GM12891 (cell line): ENCODE data around the gene WNK4.
"Not testable (repeated sequence)": the region's sequence is repeated elsewhere in the genome, so short reads cannot be mapped to it uniquely, and the experiment has no call there.

Source experiments
- DNase-seq: peaks from one replicate; pipeline ENCODE4 v3.0.0; 2011; ENCODE audit warnings: low spot score; ENCODE audit not compliant: insufficient read length
- FAIRE-seq: peaks from 2 replicates; lab custom pipeline; 2011; peaks lifted over from hg19 to GRCh38; lab: Jason Lieb, UNC
- PAX5 ChIP-seq: IDR thresholded peaks from 2 replicates; pipeline ENCODE4 v1.6.1; 2011; ENCODE audit warnings: low read length, moderate library complexity, mild to moderate bottlenecking; ENCODE audit not compliant: insufficient read depth, severe bottlenecking
- POLR2A ChIP-seq: IDR thresholded peaks from 2 replicates; pipeline ENCODE4 v1.6.1; 2011; ENCODE audit warnings: low read depth, low read length, control low read depth
- POLR2AphosphoS5 ChIP-seq: IDR thresholded peaks from 2 replicates; pipeline ENCODE4 v1.6.1; 2011; ENCODE audit warnings: low read depth, low read length, control low read depth
- POU2F2 ChIP-seq: IDR thresholded peaks from 2 replicates; pipeline ENCODE4 v1.6.1; 2011; ENCODE audit warnings: low read depth, mild to moderate bottlenecking, control low read depth, low read length, moderate library complexity
- SPI1 ChIP-seq: IDR thresholded peaks from 2 replicates; pipeline ENCODE4 v1.6.1; 2011; ENCODE audit warnings: low read depth, low read length, control low read depth
- TAF1 ChIP-seq: IDR thresholded peaks from 2 replicates; pipeline ENCODE4 v1.6.1; 2011; ENCODE audit warnings: low read depth, low read length, control low read depth

Gene WNK4

DNA sequence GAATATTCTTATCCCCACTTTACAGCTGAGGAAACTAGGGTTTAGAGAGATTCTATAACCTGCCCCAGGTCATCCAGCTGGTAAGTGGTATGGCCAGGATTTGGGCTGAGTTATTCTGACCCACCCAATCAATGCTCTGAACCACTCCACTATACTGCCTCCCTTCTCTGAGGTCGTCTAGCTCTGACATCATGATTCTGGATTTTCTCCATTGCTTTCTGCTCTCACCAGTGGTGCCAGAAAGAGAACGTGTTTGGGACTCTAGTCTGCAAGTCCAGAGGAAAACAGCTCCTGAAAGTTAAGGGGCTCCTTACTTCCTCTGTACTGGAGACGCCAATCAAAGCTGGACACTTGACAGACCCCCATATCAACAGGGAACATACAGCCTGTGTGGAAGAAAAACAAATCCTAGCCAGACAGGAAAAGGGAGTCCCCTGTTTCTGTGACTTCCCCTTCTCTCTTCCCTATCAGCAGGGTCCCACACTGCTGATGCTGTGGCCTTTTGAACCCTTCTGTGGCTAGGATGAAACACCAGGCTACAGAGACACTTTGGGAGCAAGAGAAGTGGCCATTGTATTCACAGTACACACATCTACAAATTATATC lies 29.6 kb upstream of the WNK4 start:
- DNase-seq (no peak), FAIRE-seq (no peak)
- no peak for TF ChIP-seq POLR2AphosphoS5
- no peak for TF ChIP-seq POU2F2
- TF ChIP-seq PAX5, result no peak
- no peak for TF ChIP-seq SPI1
- no peak for TF ChIP-seq TAF1
- no peak for TF ChIP-seq POLR2A

DNA sequence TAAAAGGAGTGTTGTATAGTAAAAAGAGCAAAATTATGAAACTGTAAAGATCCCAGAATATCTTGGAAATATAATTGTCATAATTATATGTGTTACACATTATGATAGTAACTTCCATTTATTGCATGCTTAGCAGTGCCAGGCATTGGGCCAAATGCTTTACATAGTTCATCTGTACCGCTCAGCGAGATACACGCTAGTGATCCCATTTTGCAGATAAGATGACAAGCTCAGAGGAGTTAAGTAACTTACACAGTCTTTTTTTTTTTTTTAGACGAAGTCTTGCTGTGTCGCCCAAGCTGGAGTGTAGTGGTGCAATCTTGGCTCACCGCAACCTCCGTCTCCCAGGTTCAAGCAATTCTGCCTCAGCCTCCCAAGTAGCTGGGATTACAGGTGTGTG lies 28.8 kb upstream of the WNK4 start:
- no peak for FAIRE-seq
- no peak for TF ChIP-seq POLR2AphosphoS5
- TF ChIP-seq PAX5, result no peak
- no peak for TF ChIP-seq TAF1
- TF ChIP-seq SPI1, result no peak
- no peak for TF ChIP-seq POLR2A
- TF ChIP-seq POU2F2, result no peak

GRCh38 chr17:42754782-42755181 lies 25.6 kb upstream of the WNK4 start:
- no peak for FAIRE-seq
- DNase-seq, result no peak
- TF ChIP-seq TAF1, result no peak
- no peak for TF ChIP-seq POLR2AphosphoS5
- TF ChIP-seq POU2F2, result no peak
- TF ChIP-seq SPI1, result no peak
- no peak for TF ChIP-seq POLR2A
- TF ChIP-seq PAX5, result no peak

More for the DNA sequence above, 28.8 kb upstream of the WNK4 start:
- no peak for DNase-seq

- FAIRE-seq (peak; percentile 80), DNase-seq (no peak)
- TF ChIP-seq TAF1, result no peak
- TF ChIP-seq POLR2A, result no peak
- TF ChIP-seq PAX5, result no peak
- TF ChIP-seq POU2F2, result no peak
- peak; percentile 81 for TF ChIP-seq SPI1
- no peak for TF ChIP-seq POLR2AphosphoS5
Measured at GRCh38 chr17:42759982-42760651, 20.3 kb upstream of the WNK4 start.

GRCh38 chr17:42760652-42761581 lies 19.5 kb upstream of the WNK4 start, which contains the start of gene RAMP2:
RAMP2 (plus strand) TSS chr17:42761227; CDS start chr17:42761262, 35 bp downstream.
- no peak for DNase-seq
- peak; percentile 20 for FAIRE-seq
- TF ChIP-seq POLR2A, result no peak
- TF ChIP-seq TAF1, result no peak
- TF ChIP-seq POLR2AphosphoS5, result no peak
- TF ChIP-seq SPI1, result no peak
- no peak for TF ChIP-seq POU2F2
- TF ChIP-seq PAX5, result no peak

- FAIRE-seq (no peak), DNase-seq (no peak)
- TF ChIP-seq POU2F2, result no peak
- no peak for TF ChIP-seq TAF1
- no peak for TF ChIP-seq POLR2A
- TF ChIP-seq PAX5, result no peak
- TF ChIP-seq SPI1, result no peak
Measured at GRCh38 chr17:42761638-42762037, 18.8 kb upstream of the WNK4 start.

- no peak for FAIRE-seq
- no peak for DNase-seq
Measured at GRCh38 chr17:42766124-42766523, 14.3 kb upstream of the WNK4 start.

DNA sequence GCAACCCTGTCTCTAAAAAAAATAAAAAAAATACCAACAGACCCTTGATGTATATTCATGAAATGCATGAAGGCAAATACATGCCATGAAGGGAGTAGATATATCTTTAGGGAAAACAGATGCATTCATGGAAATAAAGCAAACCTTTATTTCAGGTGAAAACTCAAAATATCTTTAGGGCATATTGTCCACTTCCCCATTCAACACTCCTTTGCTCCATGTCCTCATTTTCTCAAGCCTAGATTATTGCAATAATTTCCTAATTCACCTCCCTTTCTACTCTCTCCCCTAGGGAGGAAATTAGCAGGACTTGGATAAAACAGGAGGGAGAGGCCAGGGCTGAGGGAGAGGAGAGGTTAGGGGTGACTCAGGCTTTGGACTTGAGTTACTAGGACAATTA lies 12.9 kb upstream of the WNK4 start:
- TF ChIP-seq PAX5 (no peak), POU2F2 (no peak), POLR2A (no peak), POLR2AphosphoS5 (no peak)
- DNase-seq (no peak), FAIRE-seq (no peak)

More at GRCh38 chr17:42766124-42766523, 14.3 kb upstream of the WNK4 start:
- TF ChIP-seq SPI1 (no peak), PAX5 (no peak), POLR2AphosphoS5 (no peak), POLR2A (no peak), TAF1 (no peak), POU2F2 (no peak)

DNA sequence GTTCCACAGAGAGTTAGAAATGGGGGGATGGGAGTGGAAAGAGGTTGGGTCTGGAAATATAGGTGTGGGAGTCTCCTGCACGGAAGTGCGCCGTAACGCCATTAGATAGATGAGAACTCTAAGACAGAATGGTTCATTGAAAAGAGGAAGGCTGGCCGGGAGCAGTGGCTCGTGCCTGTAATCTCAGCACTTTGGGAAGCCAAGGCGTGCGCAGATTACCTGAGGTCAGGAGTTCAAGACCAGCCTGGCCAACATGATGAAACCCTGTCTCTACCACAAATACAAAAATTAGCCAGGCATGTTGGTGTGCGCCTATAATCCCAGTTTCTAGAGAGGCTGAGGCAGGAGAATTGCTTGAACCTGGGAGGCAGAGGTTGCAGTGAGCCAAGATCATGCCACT lies 12.4 kb upstream of the WNK4 start:
- not testable (repeated sequence) for DNase-seq, FAIRE-seq

GRCh38 chr17:42769964-42770363 lies 10.4 kb upstream of the WNK4 start:
- FAIRE-seq, DNase-seq: not testable (repeated sequence)
